WTC11 (cell line): Measurements from ENCODE around the gene TMEFF2. TPM values are rescaled to one million over a fixed set of nuclear protein-coding genes. Genes with fewer than 3 reads are reported as not detected.
"Not testable (repeated sequence)": the region's sequence is repeated elsewhere in the genome, so short reads cannot be mapped to it uniquely, and the experiment has no call there.

Source experiments
- ATAC-seq: fragments of 200-7000 bp; cut with Tn5 transposase; 2 replicates; pipeline ENCODE4 v1.10.0; 2021; ENCODE audit warnings: mild to moderate bottlenecking, moderate library complexity
- CTCF ChIA-PET: fragments of 300-600 bp; sonication (Branson Sonifier 250); formaldehyde crosslinking; loops from one replicate; lab custom pipeline; 2021; ENCODE audit warnings: antibody characterized with exemption; lab: Charles Lee
- POLR2A ChIA-PET: fragments of 350-600 bp; sonication (Branson Sonifier 250); formaldehyde crosslinking; loops from one replicate; lab custom pipeline; 2021; ENCODE audit warnings: antibody characterized with exemption; lab: Charles Lee
- DNase-seq: peaks from one replicate; pipeline ENCODE4 v3.0.0; 2021; ENCODE audit warnings: low spot score
- H3K27ac Mint-ChIP-seq: 2 replicates; pipeline ENCODE4 v1.8.0; 2021; ENCODE audit warnings: mixed read lengths
- H3K27me3 Mint-ChIP-seq: 2 replicates; pipeline ENCODE4 v1.8.0; 2021; ENCODE audit warnings: low read depth, mild to moderate bottlenecking, moderate library complexity, mixed read lengths
- H3K36me3 Mint-ChIP-seq: 2 replicates; pipeline ENCODE4 v1.8.0; 2021; ENCODE audit warnings: mixed read lengths
- H3K4me1 Mint-ChIP-seq: 2 replicates; pipeline ENCODE4 v1.8.0; 2022; ENCODE audit warnings: mixed read lengths
- H3K4me3 Mint-ChIP-seq: 2 replicates; pipeline ENCODE4 v1.8.0; 2021; ENCODE audit warnings: mild to moderate bottlenecking, moderate library complexity, mixed read lengths
- H3K9me3 Mint-ChIP-seq: 2 replicates; pipeline ENCODE4 v1.8.0; 2021; ENCODE audit warnings: mixed read lengths
- ATF1 ChIP-seq: sonication (generic); formaldehyde crosslinking; IDR thresholded peaks from 2 replicates; pipeline ENCODE4 v1.8.1; 2023; ENCODE audit warnings: mild to moderate bottlenecking, moderate library complexity, missing genetic modification reagents
- ATF3 ChIP-seq: sonication (generic); formaldehyde crosslinking; conservative IDR thresholded peaks from 2 replicates; pipeline ENCODE4 v1.8.1; 2022; ENCODE audit warnings: mild to moderate bottlenecking, missing genetic modification reagents
- ATF6 ChIP-seq: sonication (generic); formaldehyde crosslinking; IDR thresholded peaks from 2 replicates; pipeline ENCODE4 v1.8.1; 2023; ENCODE audit warnings: mild to moderate bottlenecking, missing genetic modification reagents
- ESRRA ChIP-seq: sonication (generic); formaldehyde crosslinking; IDR thresholded peaks from 2 replicates; pipeline ENCODE4 v1.8.1; 2022; ENCODE audit warnings: mild to moderate bottlenecking, missing genetic modification reagents, borderline replicate concordance
- GABPB1 ChIP-seq: sonication (generic); formaldehyde crosslinking; IDR thresholded peaks from 2 replicates; pipeline ENCODE4 v1.8.1; 2023; ENCODE audit warnings: mild to moderate bottlenecking, missing genetic modification reagents
- GTF2I ChIP-seq: fragments of 250-450 bp; sonication (Bioruptor Pico); conservative IDR thresholded peaks from 2 replicates; pipeline ENCODE4 v1.4.0; 2021; ENCODE audit warnings: mild to moderate bottlenecking
- JAZF1 ChIP-seq: fragments of 250-450 bp; sonication (Bioruptor Pico); IDR thresholded peaks from 2 replicates; pipeline ENCODE4 v1.9.0; 2021; ENCODE audit warnings: moderate library complexity, mild to moderate bottlenecking, inconsistent platforms
- OVOL2 ChIP-seq: fragments of 250-450 bp; sonication (Bioruptor Pico); IDR thresholded peaks from 2 replicates; pipeline ENCODE4 v1.9.0; 2021; ENCODE audit warnings: mild to moderate bottlenecking, borderline replicate concordance
- TEAD1 ChIP-seq: sonication (generic); formaldehyde crosslinking; IDR thresholded peaks from 2 replicates; pipeline ENCODE4 v1.8.0; 2022; ENCODE audit warnings: mild to moderate bottlenecking, missing genetic modification reagents
- ZNF396 ChIP-seq: fragments of 250-450 bp; sonication (Bioruptor Pico); IDR thresholded peaks from 2 replicates; pipeline ENCODE4 v1.8.0; 2021; ENCODE audit warnings: mild to moderate bottlenecking, moderate library complexity, borderline replicate concordance
- ZNF423 ChIP-seq: fragments of 250-450 bp; sonication (Bioruptor Pico); IDR thresholded peaks from 2 replicates; pipeline ENCODE4 v2.1.2; 2022; ENCODE audit warnings: mild to moderate bottlenecking, moderate library complexity
- total RNA-seq: library from RNA; stranded (reverse); gene quantifications from 3 replicates; pipeline ENCODE4 v1.2.3, GENCODE V29; 2021
- TF ChIP-seq, protein P1 (sequence below): sonication (generic); formaldehyde crosslinking; IDR thresholded peaks from 2 replicates; pipeline ENCODE4 v1.8.0; 2022; ENCODE audit warnings: mild to moderate bottlenecking, missing genetic modification reagents
- TF ChIP-seq, protein P2 (sequence below): sonication (generic); formaldehyde crosslinking; IDR thresholded peaks from 2 replicates; pipeline ENCODE4 v1.8.0; 2022; ENCODE audit warnings: mild to moderate bottlenecking, missing genetic modification reagents
- TF ChIP-seq, protein P3 (sequence below): fragments of 250-450 bp; sonication (Bioruptor Pico); IDR thresholded peaks from 2 replicates; pipeline ENCODE4 v1.8.0; 2021; ENCODE audit warnings: mild to moderate bottlenecking

The TMEFF2 gene
- total RNA-seq, 1 experiment from 2014 or later: 2.3 TPM

DNA sequence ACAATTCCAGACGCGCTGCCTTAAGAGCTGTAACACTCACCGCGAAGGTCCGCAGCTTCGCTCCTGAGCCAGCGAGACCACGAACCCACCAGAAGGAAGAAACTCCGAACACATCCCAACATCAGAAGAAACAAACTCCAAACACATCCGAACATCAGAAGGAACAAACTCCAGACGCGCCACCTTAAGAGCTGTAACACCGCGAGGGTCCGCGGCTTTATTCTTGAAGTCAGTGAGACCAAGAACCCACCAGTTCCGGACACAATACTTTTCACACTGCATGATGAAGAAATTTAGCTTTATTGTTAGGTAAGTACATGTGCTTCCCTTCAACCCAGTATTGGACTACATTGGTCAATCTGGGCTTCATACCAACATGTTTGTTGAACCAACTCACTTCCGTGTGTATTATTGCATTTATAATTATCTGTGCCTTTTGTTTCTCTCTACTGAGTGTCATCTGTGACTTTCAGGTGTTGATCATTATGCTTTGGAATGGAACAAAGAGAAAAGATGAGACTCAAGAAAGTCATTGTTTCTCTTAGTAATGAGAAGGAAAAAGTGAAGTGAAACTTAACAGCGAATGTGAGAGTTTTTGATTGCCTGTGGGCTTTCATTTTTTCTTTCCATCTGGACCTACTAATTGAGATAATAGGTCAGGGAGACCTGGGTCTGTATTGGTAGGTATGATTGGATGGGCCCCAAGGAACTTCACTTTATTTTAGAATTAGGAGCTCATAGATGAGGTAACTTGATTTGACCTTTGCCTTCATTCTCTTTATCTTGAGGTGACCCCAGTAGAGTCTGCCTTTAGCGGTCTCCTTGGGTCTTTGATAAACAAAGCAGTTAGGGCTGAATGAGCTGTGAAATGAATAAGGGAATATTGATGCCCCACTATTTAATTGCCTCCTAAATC is 271.7 kb downstream of the TMEFF2 start (continued):
- TF ChIP-seq, protein P1, sequence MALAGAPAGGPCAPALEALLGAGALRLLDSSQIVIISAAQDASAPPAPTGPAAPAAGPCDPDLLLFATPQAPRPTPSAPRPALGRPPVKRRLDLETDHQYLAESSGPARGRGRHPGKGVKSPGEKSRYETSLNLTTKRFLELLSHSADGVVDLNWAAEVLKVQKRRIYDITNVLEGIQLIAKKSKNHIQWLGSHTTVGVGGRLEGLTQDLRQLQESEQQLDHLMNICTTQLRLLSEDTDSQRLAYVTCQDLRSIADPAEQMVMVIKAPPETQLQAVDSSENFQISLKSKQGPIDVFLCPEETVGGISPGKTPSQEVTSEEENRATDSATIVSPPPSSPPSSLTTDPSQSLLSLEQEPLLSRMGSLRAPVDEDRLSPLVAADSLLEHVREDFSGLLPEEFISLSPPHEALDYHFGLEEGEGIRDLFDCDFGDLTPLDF: no peak
- TF ChIP-seq ATF3 (CRISPR knock-in tag) (no peak), GTF2I (CRISPR knock-in tag) (no peak)
- TF ChIP-seq, protein P2, sequence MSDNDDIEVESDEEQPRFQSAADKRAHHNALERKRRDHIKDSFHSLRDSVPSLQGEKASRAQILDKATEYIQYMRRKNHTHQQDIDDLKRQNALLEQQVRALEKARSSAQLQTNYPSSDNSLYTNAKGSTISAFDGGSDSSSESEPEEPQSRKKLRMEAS (CRISPR knock-in tag): no peak
- TF ChIP-seq, protein P3, sequence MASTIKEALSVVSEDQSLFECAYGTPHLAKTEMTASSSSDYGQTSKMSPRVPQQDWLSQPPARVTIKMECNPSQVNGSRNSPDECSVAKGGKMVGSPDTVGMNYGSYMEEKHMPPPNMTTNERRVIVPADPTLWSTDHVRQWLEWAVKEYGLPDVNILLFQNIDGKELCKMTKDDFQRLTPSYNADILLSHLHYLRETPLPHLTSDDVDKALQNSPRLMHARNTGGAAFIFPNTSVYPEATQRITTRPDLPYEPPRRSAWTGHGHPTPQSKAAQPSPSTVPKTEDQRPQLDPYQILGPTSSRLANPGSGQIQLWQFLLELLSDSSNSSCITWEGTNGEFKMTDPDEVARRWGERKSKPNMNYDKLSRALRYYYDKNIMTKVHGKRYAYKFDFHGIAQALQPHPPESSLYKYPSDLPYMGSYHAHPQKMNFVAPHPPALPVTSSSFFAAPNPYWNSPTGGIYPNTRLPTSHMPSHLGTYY (CRISPR knock-in tag): no peak

GRCh38 chr2:191921650-191922049 is 273.1 kb downstream of the TMEFF2 start:
- ATAC-seq, H3K4me3 Mint-ChIP-seq, POLR2A ChIA-PET, CTCF ChIA-PET, H3K27me3 Mint-ChIP-seq, H3K27ac Mint-ChIP-seq, DNase-seq: not testable (repeated sequence)
- Mint-ChIP-seq H3K36me3 (peaks cover 12% of the 10 kb centered on the region), H3K4me1 (peaks cover 16% of the 10 kb centered on the region), H3K9me3 (peaks cover 23% of the 10 kb centered on the region)

GRCh38 chr2:191920502-191920901 is 274.2 kb downstream of the TMEFF2 start:
- ChIA-PET CTCF (no interaction called here), POLR2A (no interaction called here)
- Mint-ChIP-seq H3K9me3 (peaks cover 23% of the 10 kb centered on the region), H3K27me3 (no peaks in the 10 kb centered on the region; the same call in 1 of the 2 replicates), H3K4me1 (peaks cover 14% of the 10 kb centered on the region), H3K4me3 (no peak overlapping the region), H3K27ac (no peak overlapping the region), H3K36me3 (peaks cover 12% of the 10 kb centered on the region)
- DNase-seq: no peak
- no peak for TF ChIP-seq ZNF423
- no peak for TF ChIP-seq TEAD1 (CRISPR knock-in tag)
- TF ChIP-seq ESRRA (CRISPR knock-in tag): no peak
- no peak for TF ChIP-seq GABPB1
- no peak for TF ChIP-seq ATF1 (CRISPR knock-in tag)
- ATAC-seq: no peak

- ChIA-PET CTCF (interaction anchor here (1.2 kb wide), 1 partner anchor 244 kb away, joined by 4 read pairs; no protein-coding TSS in a partner anchor), POLR2A (interaction anchor here (1.2 kb wide), 1 partner anchor 9 kb away, joined by 3 read pairs; no protein-coding TSS in a partner anchor)
- Mint-ChIP-seq H3K4me1 (peaks cover 24% of the 10 kb centered on the region), H3K27ac (no peak overlapping the region), H3K27me3 (no peaks in the 10 kb centered on the region; the same call in 1 of the 2 replicates), H3K4me3 (no peak overlapping the region), H3K9me3 (peaks cover 21% of the 10 kb centered on the region), H3K36me3 (peaks cover 11% of the 10 kb centered on the region)
- no peak for ATAC-seq
- DNase-seq: no peak
- TF ChIP-seq ATF6 (CRISPR knock-in tag) (no peak), JAZF1 (CRISPR knock-in tag) (no peak), OVOL2 (CRISPR knock-in tag) (no peak), ZNF396 (no peak)
Measured at GRCh38 chr2:191917967-191918651, 276.6 kb downstream of the TMEFF2 start.
